Ovary (tissue), 9 donors: Measurements from ENCODE around the gene HLX. TPM values are rescaled to one million over a fixed set of nuclear protein-coding genes. Genes with fewer than 3 reads are reported as not detected.

Experiments
- DNase-seq, 5 donors: peaks; one replicate each; pipeline ENCODE4 v3.0.0-alpha.2; 2019 to 2020
- H3K27ac ChIP-seq, 2 donors: fragments of 200-600 bp; one replicate each; pipeline versions ENCODE4 v1.5.1 to v1.8.0; 2019 to 2022
- H3K27me3 ChIP-seq: fragments of 200-600 bp; one replicate; pipeline ENCODE4 v1.8.0; 2022
- H3K36me3 ChIP-seq: fragments of 200-600 bp; sonication (generic); one replicate; pipeline ENCODE4 v1.5.1; 2019
- H3K4me1 ChIP-seq: one replicate; pipeline ENCODE4 v1.8.1; 2013; ENCODE audit warnings: mild to moderate bottlenecking, moderate library complexity; ENCODE audit not compliant: insufficient read depth
- H3K4me3 ChIP-seq: fragments of 200-600 bp; sonication (generic); one replicate; pipeline ENCODE4 v1.5.1; 2017
- H3K9me3 ChIP-seq, 2 donors: fragments of 200-600 bp in 1 of 2; sonication (generic) in 1 of 2; one replicate each; pipeline versions ENCODE4 v1.5.1 to v1.8.1; 2013 to 2019; ENCODE audit warnings: mild to moderate bottlenecking in 1 of 2, moderate library complexity in 1 of 2
- CTCF ChIP-seq, 3 donors: fragments of 450-650 bp in 2 of 3; fragments of 200-600 bp in 1 of 3; IDR thresholded peaks; one replicate each; pipeline versions ENCODE4 v1.5.1 to v1.8.0; 2016 to 2022; ENCODE audit warnings: antibody characterized with exemption in 3 of 3, mild to moderate bottlenecking in 1 of 3
- EP300 ChIP-seq: sonication (generic); formaldehyde crosslinking; IDR thresholded peaks from one replicate; pipeline ENCODE4 v1.6.1; 2017; ENCODE audit warnings: antibody characterized with exemption
- POLR2A ChIP-seq: fragments of 450-650 bp; IDR thresholded peaks from one replicate; pipeline ENCODE4 v1.6.1; 2017; ENCODE audit warnings: antibody characterized with exemption, mild to moderate bottlenecking, moderate library complexity
- WGBS, 3 donors: extraction: QIAGEN DNeasy Blood & Tissue Kit in 1 of 3; methylation state at CpG; one replicate each; pipeline versions ENCODE4 v1.1.5 to v1.1.7; 2013 to 2017; 5-methylcytosine and 5-hydroxymethylcytosine counted together
- intact Hi-C, 4 donors: fragments of 100-400 bp; cut with DNase I; formaldehyde crosslinking; loops; one replicate each; pipeline versions ENCODE4 v1.11.0 to v1.15.1; 2022 to 2023
- polyA plus RNA-seq, 2 donors: library from polyadenylated mRNA; stranded (reverse); fragments of 200-250 nt in 1 of 2; fragments of 350-450 nt in 1 of 2; fragmentation: Illumina TruSeq in 1 of 2; extraction: RNeasy Lipid Tissue Mini Kit (QIAGEN cat#74804) in 1 of 2; gene quantifications; one replicate each; pipeline ENCODE4 v1.2.3, GENCODE V29; 2013 to 2014
- total RNA-seq, 7 donors: library from RNA; depleted of rRNA in 2 of 7; stranded (reverse); fragments of >200 nt in 2 of 7; fragmentation: NEBNext Ultra II Directional in 3 of 7; extraction: Animal tissue kit (Norgen Biotek cat#: 25700) in 3 of 7; gene quantifications; one replicate each; pipeline versions ENCODE4 v1.1.0 to v1.2.4, GENCODE V29; 2016 to 2023
- donor health status: DM: no; HTN: no; CAD: no; lungs with moderate emphysema.
- donor health status: DM: no; HTN: no; CAD: no.
- donor health status: Bipolar disorder and iron deficiency.
- donor health status: DM: yes; HTN: yes; CAD: no.
- donor health status: DM: no; HTN: no; CAD: no.
- donor health status: DM: yes; HTN: yes; CAD: no.

Gene HLX
- total and polyA plus RNA-seq, 9 donors, result 2.1 to 9.4 (median 3.5) TPM

GRCh38 chr1:220915954-220916353 lies 36.7 kb downstream of the HLX start:
- intact Hi-C loops, result no loop called here

GRCh38 chr1:220917101-220917500 lies 37.9 kb downstream of the HLX start:
- intact Hi-C loops, result no loop called here
- H3K9me3 ChIP-seq, result no peaks in the 10 kb centered on the region
- TF ChIP-seq EP300, result no peak
- TF ChIP-seq CTCF (IDR thresholded peaks at IDR 0.05), result no peak
- no peak for TF ChIP-seq POLR2A
- no peak overlapping the region for H3K27ac ChIP-seq
- H3K4me1 ChIP-seq, result no peaks in the 10 kb centered on the region
- no peak for DNase-seq
- no peaks in the 10 kb centered on the region for H3K36me3 ChIP-seq
- no peak overlapping the region for H3K4me3 ChIP-seq
- H3K27me3 ChIP-seq, result no peaks in the 10 kb centered on the region
- WGBS, 3 donors, result 19 to 33% (median 28%) methylated on average over 5 of the region's 5 CpGs

More at GRCh38 chr1:220915954-220916353, 36.7 kb downstream of the HLX start:
- Histone ChIP-seq H3K36me3 (no peaks in the 10 kb centered on the region), H3K4me3 (no peak overlapping the region), H3K27ac (no peak overlapping the region), H3K27me3 (no peaks in the 10 kb centered on the region), H3K4me1 (no peaks in the 10 kb centered on the region), H3K9me3 (no peaks in the 10 kb centered on the region)
- WGBS, 3 donors, result 81 to 87% (median 83%) methylated on average over 1 of the region's 1 CpG
- TF ChIP-seq CTCF (IDR thresholded peaks at IDR 0.05), result no peak
- TF ChIP-seq EP300, result no peak
- TF ChIP-seq POLR2A, result no peak
- no peak for DNase-seq

- H3K27me3 ChIP-seq, result no peaks in the 10 kb centered on the region
- no peaks in the 10 kb centered on the region for H3K4me1 ChIP-seq
- H3K36me3 ChIP-seq, result no peaks in the 10 kb centered on the region
- H3K9me3 ChIP-seq, result no peaks in the 10 kb centered on the region
- H3K27ac ChIP-seq, result no peak overlapping the region
- no peak overlapping the region for H3K4me3 ChIP-seq
- WGBS, 3 donors, result 53 to 62% (median 62%) methylated on average over 2 of the region's 2 CpGs
- no peak for DNase-seq
- intact Hi-C loops, result no loop called here
- no peak for TF ChIP-seq POLR2A
- no peak for TF ChIP-seq CTCF (IDR thresholded peaks at IDR 0.05)
- no peak for TF ChIP-seq EP300
Measured at GRCh38 chr1:220917535-220918209, 38.4 kb downstream of the HLX start.

GRCh38 chr1:220918285-220918951 lies 39.2 kb downstream of the HLX start:
- H3K4me3 ChIP-seq, result no peak overlapping the region
- TF ChIP-seq CTCF (IDR thresholded peaks at IDR 0.05), result no peak
- TF ChIP-seq POLR2A, result no peak
- TF ChIP-seq EP300, result no peak
- no peaks in the 10 kb centered on the region for H3K36me3 ChIP-seq
- no peak overlapping the region for H3K27ac ChIP-seq
- no peaks in the 10 kb centered on the region for H3K9me3 ChIP-seq
- WGBS, 3 donors, result 23 to 29% (median 26%) methylated on average over 1 of the region's 1 CpG
- DNase-seq, result no peak
- intact Hi-C loops, result no loop called here
- no peaks in the 10 kb centered on the region for H3K4me1 ChIP-seq
- no peaks in the 10 kb centered on the region for H3K27me3 ChIP-seq
